ENCODE data around the gene SUN2.

- no peak for TF ChIP-seq ZNF341 (tag by site-specific recombination; IDR thresholded peaks at IDR 0.05; ENCODE audit: low read depth)
- TF ChIP-seq ZNF24 (tag by site-specific recombination; IDR thresholded peaks at IDR 0.05), result no peak
- no peak for TF ChIP-seq REPIN1 (tag by site-specific recombination; IDR thresholded peaks at IDR 0.05; ENCODE audit: low read depth)
- no peak for TF ChIP-seq ZFP3 (tag by site-specific recombination; IDR thresholded peaks at IDR 0.05; ENCODE audit: low read depth)
These were observed 24.1 kb downstream of the SUN2 start for GRCh38 chr22:38731703-38732161.

Data from HEK293 (cell line).